ENCODE results near the gene HELQ.

HELQ gene

GRCh38 chr4:83378419-83378818, 77.2 kb downstream of the HELQ start:
- no peak for DNase-seq (ENCODE audit: low read depth in 2 of 2, low spot score in 1 of 2)

- no peak for DNase-seq (ENCODE audit: low read depth in 2 of 2, low spot score in 1 of 2)
Measured at GRCh38 chr4:83372931-83373330, 82.7 kb downstream of the HELQ start.

- no peak for DNase-seq (ENCODE audit: low read depth in 2 of 2, low spot score in 1 of 2)
Measured at GRCh38 chr4:83371936-83372335, 83.7 kb downstream of the HELQ start.

DNA sequence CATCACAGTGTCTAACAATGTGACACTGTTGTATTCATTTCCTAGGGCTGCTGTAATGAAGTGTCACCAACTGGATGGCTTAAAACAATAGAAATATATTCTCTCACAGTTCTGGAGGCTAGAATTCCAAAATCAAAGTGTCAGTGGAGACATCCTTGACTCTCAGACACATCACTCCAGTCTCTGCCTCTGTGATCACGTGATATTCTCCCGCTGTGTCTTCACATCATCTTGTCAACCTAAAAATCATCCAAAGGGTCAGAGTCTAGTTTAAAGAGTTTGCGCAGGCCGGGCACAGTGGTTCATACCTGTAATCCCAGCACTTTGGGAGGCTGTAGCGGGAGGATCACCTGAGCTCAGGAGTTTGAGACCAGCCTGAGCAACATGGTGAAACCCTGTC, 84.4 kb downstream of the HELQ start:
- no peak for DNase-seq (ENCODE audit: low read depth in 2 of 2, low spot score in 1 of 2)

DNA sequence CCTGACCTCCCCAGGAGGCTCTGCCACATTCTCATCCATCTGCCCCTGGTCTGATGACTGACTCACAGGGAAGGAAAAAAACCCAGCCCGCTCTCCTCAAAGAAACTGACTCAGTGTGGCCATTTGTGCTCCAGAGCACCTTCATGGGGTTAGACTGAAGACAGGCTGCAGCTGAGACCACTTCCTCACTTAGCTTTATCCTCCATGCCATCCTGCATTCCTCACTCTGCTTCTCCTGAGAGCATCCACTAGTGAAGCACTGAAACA, 85.0 kb downstream of the HELQ start:
- DNase-seq (ENCODE audit: low read depth in 2 of 2, low spot score in 1 of 2), result no peak

DNA sequence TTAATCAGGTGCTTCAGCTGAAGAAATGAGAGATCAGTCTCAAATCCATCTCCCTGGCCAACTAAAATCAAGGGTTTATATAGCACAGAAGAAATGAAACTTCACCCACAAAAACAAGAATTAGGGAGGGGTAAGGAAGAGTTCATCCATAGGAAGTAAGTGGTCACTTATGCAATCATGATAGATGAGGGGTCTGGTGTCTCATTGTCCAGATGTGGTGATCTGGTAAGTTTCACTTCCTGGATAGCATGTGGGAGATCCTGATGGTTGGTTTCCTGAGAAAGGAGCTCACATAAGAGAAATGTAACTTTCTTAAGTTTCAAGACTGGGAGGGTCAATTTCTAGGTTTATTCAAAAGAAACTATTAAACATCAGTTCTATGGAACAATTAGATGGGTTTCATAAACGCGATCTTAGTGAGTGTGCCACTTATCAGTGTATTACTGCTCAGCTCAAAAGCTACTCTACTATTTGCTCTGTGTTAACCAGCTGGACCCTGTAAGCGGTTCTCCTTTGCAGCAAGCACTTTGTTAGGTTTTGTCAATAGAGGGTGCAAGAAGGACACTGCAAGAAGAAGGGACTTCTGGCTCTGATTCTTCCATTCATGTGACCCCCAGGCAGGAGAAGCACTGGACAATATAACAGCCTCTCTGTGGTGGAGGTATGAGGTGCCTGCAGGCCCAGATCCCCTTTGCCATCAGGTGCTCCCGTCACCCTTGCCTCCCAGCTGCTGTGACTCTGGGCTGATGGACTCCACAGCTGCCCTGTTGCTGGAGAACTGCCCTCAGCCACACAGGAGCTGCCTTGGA, 85.6 kb downstream of the HELQ start:
- no peak for DNase-seq (ENCODE audit: low read depth in 2 of 2, low spot score in 1 of 2)

DNA sequence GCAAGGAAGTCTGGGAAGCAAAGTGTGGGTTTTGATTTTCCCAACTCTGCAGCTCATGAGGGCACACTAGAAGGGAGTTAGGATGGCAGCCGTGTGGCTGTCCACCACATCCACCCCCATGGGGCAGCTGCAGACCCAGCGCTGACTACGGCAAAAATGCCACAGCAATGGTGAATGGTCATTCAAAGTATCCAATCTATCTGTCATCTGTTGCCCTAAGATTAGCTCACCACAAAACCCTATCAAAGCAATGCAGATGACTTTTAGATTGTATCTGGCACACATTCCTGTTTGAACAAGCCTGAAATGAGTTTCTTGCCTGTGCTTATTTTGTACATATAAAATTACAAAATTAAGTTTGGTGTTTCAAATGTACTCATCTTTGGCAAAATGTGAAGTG, 91.3 kb downstream of the HELQ start:
- DNase-seq (ENCODE audit: low read depth in 2 of 2, low spot score in 1 of 2), result no peak

DNA sequence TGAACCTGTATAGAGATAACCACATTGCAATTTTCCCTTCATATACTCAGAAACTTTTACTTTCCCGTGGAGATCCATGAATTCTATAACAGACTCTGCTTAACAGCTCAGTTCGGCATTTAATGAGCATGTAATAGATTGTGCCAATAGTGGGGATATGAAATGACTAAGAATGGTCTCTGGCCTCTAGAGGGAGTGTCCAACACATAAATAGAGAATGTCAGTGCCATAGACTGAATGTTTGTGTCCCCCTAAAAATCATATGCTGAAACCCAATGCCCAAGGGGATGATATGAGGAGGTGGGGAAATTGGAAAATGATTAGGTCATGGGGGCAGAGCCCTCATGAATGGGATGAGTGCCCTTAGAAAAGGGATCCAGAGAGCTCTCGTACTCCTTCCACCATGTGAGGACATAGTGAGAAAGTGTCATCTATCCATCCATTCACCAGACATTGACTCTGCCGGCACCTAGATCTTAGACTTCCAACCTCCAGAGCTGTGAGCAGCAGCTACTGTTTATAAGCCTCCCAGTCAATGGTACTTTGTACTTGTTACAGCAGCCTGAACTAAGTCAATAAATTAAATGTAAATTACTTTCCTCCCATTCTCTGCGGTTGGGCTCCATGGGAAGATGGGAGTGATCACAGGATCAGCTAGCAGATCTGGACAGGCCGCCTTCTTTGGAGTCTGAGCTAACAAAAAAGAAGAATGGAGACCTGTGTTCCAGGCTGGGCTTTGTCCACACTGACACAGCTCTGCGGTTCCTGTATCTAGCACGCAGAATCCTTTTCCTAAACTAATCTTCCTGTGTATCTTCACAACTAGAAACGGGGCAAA, 92.9 kb downstream of the HELQ start:
- DNase-seq (ENCODE audit: low read depth in 2 of 2, low spot score in 1 of 2), result no peak

GRCh38 chr4:83361416-83362103, 94.1 kb downstream of the HELQ start:
- DNase-seq (ENCODE audit: low read depth in 2 of 2, low spot score in 1 of 2), result no peak

- DNase-seq (ENCODE audit: low read depth in 2 of 2, low spot score in 1 of 2), result no peak
Measured at GRCh38 chr4:83360018-83360417, 95.6 kb downstream of the HELQ start.

DNA sequence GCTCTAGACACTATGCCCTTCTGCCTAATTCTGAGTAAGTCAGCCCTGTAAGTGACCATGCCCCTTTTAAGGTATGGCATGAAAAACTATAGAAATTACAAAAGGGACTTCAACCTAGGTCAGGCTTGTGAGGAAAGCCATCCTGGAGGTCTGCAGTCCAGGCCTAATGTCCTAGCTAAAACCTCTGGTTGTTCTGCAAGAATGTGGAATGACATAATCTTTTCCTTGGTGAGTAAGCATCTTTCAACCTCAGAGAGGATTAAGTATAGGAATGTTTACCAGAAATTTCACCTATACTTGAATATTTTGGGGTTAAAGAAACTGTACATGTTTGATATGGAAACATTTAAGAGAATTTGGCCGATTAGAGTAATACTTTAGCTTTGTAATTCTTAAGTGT, 97.2 kb downstream of the HELQ start:
- no peak for DNase-seq (ENCODE audit: low read depth in 2 of 2, low spot score in 1 of 2)

Measured in stimulated activated CD8-positive, alpha-beta memory T cell treated with anti-CD3 and anti-CD28 coated beads, Interleukin-4, amount 100 ng/mL, for 1 hour (primary cell).